Activated CD4-positive, alpha-beta T cell treated with anti-CD3 and anti-CD28 coated beads, Interleukin-2, amount 50 U/mL, for 1 hour (primary cell): ENCODE data around the gene NPFF.

Source experiments
- DNase-seq: peaks from one replicate; pipeline ENCODE4 v3.0.0-alpha.2; 2020

Gene NPFF

DNA sequence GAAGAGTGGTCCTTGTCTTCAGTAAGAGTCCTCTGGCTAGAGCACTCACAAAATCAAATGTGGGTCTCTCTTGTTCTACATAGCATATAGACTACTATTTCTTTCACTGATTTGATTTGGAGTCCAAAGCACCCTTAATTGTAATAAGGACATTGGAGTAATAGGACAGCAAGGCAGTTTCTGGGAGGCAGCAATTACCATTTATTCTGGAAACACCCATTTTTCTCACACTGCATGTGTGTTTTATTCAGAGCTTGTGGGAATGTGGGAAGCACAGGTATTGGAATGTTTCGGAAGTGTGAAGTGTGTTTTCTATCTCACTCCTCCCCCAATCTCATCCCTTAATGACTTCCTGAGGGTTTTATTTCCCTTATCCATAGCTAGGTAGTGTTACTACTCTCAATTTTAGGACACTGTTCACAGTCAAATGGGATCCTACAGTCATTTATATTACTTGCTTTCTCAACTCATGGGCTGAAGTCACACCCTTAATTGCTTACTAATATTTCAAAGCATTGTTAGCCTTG lies 35.2 kb downstream of the NPFF start:
- no peak for DNase-seq

DNA sequence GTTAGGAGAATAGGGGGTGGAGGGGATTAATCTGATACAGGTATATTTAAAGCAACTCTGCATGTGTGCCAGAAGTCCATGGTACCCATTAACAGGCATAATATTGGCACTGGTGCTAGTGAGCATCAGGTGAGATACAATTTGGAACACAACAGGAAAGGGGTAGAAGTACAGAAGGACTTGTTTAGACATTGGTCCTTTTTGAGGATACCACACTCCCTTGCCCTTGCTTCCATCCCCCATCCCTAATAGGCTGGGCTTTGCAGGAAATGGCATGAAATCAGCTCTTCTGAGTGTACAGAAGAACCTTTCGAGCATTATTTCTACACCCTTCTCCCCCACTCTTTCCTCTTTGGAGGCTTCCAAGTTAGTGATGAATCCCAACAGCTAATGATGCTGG lies 39.0 kb downstream of the NPFF start:
- DNase-seq: no peak

DNA sequence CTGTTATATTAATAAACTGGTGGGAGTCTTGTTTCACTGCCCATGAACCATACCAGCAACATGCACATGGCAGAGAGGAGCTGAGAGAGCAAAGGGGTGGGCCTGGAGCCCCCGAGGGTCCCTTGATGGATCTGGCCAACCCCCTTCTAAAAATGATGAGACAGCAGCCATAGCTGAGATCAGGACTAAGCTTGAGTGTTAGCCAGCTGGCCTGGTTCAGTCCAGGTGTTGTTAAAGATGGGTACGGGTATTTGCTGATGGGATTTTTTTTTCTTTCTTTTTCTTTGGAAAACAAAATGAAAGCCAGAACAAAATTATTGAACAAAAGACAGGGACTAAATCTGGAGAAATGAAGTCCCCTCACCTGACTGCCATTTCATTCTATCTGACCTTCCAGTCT lies 39.4 kb downstream of the NPFF start:
- DNase-seq: no peak

GRCh38 chr12:53467082-53467481 lies 40.2 kb downstream of the NPFF start:
- no peak for DNase-seq

- DNase-seq: no peak
Observed at GRCh38 chr12:53466640-53467039, 40.6 kb downstream of the NPFF start.

DNA sequence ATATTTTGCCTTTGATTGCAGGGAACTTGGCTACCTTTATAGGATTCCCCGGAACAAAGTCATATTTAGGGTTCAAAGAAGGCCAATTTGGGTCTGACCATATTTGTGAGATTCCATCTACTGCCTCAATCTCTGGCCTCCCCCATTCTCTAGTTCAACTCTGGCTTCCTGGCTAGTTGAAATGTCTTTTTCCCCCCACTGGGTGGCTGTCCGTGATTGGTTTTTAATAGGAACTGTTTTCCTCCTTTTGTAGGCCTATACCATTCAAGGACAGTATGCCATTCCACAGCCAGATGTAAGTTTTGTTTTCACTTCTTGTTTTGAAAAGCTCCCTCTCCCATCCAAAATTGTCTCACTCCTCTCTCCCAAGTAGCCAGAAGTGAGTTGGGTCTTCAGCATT lies 41.6 kb downstream of the NPFF start:
- no peak for DNase-seq

DNA sequence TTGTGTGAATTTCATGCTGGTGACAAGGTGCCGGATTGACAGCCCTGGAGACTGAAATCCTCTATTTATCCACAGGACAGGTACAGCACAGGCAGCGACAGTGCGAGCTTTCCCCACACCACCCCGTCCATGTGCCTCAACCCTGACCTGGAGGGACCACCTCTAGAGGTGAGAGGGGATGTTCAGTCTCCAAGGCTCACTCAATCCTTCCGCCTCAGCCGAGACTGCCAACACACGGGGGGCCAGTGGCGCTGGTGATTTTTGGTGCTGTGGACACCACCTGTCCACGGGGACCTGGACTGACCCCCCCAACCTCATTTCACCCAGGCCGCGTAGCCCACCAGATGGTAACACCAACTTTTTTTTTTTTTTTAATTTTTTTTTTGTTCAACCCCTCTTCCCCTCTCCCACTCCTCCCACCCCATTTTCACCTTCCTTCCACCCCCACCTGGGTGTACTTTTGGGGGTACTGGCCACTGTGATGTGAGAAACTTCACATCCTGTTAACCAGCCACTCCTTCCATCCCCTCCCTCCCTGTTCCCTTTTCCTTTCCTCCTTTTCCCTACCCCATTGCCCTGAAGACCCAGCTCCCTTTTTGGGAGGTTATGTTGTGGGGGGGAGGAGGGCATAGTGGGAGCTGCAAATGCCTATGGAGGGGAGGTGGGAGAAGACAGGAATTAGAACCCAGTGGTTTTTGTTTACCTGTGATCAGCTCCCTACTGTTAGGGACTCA lies 42.4 kb downstream of the NPFF start:
- DNase-seq: no peak

DNA sequence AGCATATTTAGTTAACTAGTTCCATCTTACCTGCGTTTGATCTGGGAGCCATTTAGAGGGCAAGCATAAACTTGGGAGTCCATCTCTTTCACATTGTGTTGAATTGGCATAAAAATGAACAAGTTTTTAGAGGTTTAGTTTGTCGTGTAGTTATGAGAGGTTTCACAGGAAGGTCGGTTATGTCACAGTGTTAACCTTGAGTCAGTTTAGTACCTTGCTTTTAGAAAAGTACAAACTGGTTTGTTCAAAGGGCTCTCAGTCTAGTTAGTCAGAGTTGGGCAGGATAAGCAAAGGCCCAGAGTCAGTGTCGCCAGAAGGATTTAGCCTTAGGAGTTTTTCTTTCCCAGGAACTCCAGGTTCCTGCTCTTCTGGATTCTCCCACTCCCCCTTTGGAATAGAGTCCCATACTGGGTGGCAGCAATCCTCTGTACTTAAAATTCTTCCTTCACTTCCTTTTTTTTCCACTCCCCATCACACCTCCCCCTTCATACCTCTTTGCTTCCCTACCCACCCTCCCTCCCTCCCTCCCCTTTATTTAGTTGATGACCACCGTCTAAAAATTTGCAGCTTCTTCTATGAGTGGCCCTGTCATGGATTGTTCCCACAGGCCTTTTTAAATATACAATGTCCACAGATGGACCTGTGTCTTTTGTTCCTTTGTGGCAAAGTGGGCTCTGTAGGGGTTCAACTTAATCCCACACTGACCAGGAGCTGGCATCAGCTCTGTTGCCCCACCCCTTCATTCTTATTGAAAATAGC lies 43.3 kb downstream of the NPFF start:
- DNase-seq: no peak

- DNase-seq: no peak
Observed at GRCh38 chr12:53462935-53463334, 44.3 kb downstream of the NPFF start.

DNA sequence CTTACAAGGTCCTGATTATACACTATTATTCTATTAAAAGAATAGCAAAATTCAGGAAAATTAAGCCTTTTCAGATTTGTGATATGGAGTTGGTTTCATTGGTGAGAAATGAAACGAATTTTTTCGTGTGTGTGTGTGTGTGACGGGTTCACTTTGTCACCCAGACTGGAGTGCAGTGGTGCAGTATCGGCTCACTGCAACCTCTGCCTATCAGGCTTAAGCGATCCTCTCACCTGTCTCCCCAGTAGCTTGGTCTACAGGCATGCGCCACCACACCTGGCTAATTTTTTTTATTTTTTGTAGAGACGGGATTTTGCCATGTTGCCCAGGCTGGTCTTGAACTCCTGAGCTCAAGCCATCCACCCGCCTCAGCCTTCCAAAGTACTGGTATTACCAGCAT lies 45.7 kb downstream of the NPFF start:
- DNase-seq: no peak

DNA sequence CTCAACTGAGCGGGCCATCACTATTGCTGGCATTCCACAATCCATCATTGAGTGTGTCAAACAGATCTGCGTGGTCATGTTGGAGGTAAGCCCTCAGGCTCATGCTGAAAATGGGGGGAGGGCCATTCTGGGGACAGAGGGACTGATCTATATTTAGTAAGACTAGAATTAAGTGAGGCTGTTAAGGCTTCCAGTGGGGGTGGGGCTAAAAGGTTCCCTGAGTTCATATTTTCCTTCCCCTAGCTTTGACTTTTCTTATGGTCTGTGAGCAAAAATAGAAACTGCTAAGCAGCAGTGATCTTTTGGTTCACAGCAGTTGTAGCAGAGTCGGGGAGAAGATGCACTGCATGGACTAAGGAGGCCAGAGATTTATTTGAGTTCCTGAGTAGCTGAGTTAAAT lies 46.2 kb downstream of the NPFF start:
- DNase-seq: no peak

DNA sequence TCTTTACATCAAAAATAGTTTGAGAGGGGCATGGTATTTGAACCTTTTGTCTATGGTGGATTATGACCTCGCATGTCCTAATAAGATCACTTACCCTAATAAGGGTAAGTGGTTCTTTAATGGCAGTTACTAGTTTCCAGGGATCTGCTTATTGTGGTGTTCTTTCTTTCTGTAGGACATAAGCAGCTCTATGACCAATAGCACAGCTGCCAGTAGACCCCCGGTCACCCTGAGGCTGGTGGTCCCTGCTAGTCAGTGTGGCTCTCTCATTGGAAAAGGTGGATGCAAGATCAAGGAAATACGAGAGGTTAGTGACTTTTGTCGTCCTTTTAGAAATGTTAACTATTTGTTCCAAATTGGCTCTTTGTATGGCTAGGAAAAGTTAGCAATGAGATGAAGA lies 48.2 kb downstream of the NPFF start:
- DNase-seq: no peak
